Esophagus squamous epithelium (tissue), 4 donors: Measurements from ENCODE around the gene KLF16.

Experiments
- POLR2A ChIP-seq, 4 donors: fragments of 450-650 bp; IDR thresholded peaks; one replicate each; pipeline ENCODE4 v1.6.1; 2017; ENCODE audit warnings: antibody characterized with exemption in 4 of 4, mild to moderate bottlenecking in 4 of 4, moderate library complexity in 3 of 4
- TF ChIP-seq, protein P1 (sequence below), 6 experiments: fragments of 450-650 bp in 4 of 6; fragments of 200-600 bp in 2 of 6; sonication (generic) in 2 of 6; IDR thresholded peaks; one replicate each; pipeline ENCODE4 v1.5.1; 2016 to 2019; ENCODE audit warnings: antibody characterized with exemption in 6 of 6, mild to moderate bottlenecking in 4 of 6, moderate library complexity in 4 of 6

DNA sequence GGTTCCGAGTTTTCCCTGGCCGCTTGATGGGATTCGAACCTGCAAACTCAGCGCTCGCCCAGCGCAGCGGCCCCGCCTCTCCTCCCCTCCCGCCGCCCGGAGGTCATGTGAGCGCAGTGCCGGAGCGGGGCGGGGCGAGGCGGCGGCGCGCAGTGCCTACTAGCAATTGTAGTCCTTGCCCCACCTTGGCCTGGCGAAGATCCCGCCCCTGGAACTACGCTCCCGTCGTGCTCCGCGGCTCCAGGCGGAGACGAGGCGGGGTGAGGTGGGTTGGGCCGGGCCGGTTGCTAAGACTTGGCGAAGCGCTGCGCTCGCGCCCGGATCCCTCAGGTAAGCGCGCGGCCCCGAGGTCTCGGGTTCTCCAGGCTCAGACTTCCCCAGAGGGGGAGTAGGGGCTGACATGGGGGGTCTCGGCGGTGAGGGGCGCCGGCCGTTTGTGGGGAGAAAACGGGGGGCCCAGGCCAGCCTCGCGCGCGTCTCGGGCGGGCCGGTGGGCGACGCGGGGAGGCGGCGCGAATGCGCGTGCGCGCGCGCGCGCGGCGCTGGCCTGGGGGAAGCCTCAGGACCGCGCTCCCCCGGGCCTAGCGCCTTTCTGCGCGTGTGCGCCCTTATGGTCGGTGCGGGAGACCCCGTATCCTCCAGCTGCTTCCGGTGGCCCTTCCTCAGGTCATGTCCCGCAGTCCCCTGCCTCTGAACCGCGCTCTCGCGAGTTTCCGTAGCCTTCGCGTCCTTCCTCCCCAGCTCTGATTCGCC lies 41.9 kb upstream of the KLF16 start, which contains the start of the genes ADAT3 and SCAMP4:
- TF ChIP-seq, protein P1, sequence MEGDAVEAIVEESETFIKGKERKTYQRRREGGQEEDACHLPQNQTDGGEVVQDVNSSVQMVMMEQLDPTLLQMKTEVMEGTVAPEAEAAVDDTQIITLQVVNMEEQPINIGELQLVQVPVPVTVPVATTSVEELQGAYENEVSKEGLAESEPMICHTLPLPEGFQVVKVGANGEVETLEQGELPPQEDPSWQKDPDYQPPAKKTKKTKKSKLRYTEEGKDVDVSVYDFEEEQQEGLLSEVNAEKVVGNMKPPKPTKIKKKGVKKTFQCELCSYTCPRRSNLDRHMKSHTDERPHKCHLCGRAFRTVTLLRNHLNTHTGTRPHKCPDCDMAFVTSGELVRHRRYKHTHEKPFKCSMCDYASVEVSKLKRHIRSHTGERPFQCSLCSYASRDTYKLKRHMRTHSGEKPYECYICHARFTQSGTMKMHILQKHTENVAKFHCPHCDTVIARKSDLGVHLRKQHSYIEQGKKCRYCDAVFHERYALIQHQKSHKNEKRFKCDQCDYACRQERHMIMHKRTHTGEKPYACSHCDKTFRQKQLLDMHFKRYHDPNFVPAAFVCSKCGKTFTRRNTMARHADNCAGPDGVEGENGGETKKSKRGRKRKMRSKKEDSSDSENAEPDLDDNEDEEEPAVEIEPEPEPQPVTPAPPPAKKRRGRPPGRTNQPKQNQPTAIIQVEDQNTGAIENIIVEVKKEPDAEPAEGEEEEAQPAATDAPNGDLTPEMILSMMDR (IDR thresholded peaks at IDR 0.05) = peak in 1 of 6 experiments; percentile 27
- peak in 3 of 4 donors; percentile 40 to 88 (median 78) for TF ChIP-seq POLR2A (IDR thresholded peaks at IDR 0.05)
